NOMO-1 (cell line): Measurements from ENCODE around the gene CDK17.
"Not testable (repeated sequence)": the region's sequence is repeated elsewhere in the genome, so short reads cannot be mapped to it uniquely, and the experiment has no call there.

Experiments
- DNase-seq, 2 experiments: peaks; one replicate each; lab custom pipeline; 2025; ENCODE audit not compliant: unreplicated experiment in 2 of 2; lab: John Stamatoyannopoulos, UW

Gene CDK17

GRCh38 chr12:96399919-96400630 lies at the start of gene CDK17:
TSS of gene CDK17 (minus strand) at chr12:96400439. CDS start at chr12:96334836, 65,603 bp downstream.
- DNase-seq = peak; percentile 58 to 75

GRCh38 chr12:96448300-96448699 lies 48.1 kb upstream of the CDK17 start:
- DNase-seq = no peak

- no peak for DNase-seq
These were observed 47.0 kb upstream of the CDK17 start for GRCh38 chr12:96447256-96447655.

- peak in 1 of 2 experiments; percentile 9 for DNase-seq
These were observed 45.7 kb upstream of the CDK17 start for GRCh38 chr12:96445691-96446583.

GRCh38 chr12:96444399-96444798 lies 44.2 kb upstream of the CDK17 start:
- no peak for DNase-seq

- DNase-seq = no peak
These were observed 42.7 kb upstream of the CDK17 start for GRCh38 chr12:96442906-96443305.

- no peak for DNase-seq
These were observed 41.6 kb upstream of the CDK17 start for GRCh38 chr12:96441816-96442215.

- DNase-seq = no peak
These were observed 38.1 kb upstream of the CDK17 start for GRCh38 chr12:96438330-96438729.

- DNase-seq = no peak
These were observed 36.9 kb upstream of the CDK17 start for GRCh38 chr12:96437171-96437445.

- no peak for DNase-seq
These were observed 36.3 kb upstream of the CDK17 start for GRCh38 chr12:96436366-96437170.

- peak; percentile 20 to 81 for DNase-seq
These were observed 33.9 kb upstream of the CDK17 start for GRCh38 chr12:96434107-96434506.

- DNase-seq = not testable (repeated sequence)
These were observed 32.5 kb upstream of the CDK17 start for GRCh38 chr12:96432496-96433321.

GRCh38 chr12:96431067-96431466 lies 30.8 kb upstream of the CDK17 start:
- no peak for DNase-seq

GRCh38 chr12:96427269-96427729 lies 27.1 kb upstream of the CDK17 start:
- DNase-seq = no peak

- DNase-seq = no peak
These were observed 25.7 kb upstream of the CDK17 start for GRCh38 chr12:96425951-96426350.

- peak in 1 of 2 experiments; percentile 16 for DNase-seq
These were observed 25.1 kb upstream of the CDK17 start for GRCh38 chr12:96425321-96425720.

- DNase-seq = no peak
These were observed 24.4 kb upstream of the CDK17 start for GRCh38 chr12:96424601-96425000.

GRCh38 chr12:96422192-96422591 lies 22.0 kb upstream of the CDK17 start:
- DNase-seq = no peak

GRCh38 chr12:96421014-96421413 lies 20.8 kb upstream of the CDK17 start:
- DNase-seq = no peak

- no peak for DNase-seq
These were observed 20.1 kb upstream of the CDK17 start for GRCh38 chr12:96420277-96420835.
